Activated naive CD4-positive, alpha-beta T cell treated with Interleukin-2 at 50 U/mL for 16 hours (primary cell): ENCODE measurements around the gene RIPK4.

Experiments
- DNase-seq: peaks from one replicate; pipeline ENCODE4 v3.0.0-alpha.2; 2020

The RIPK4 gene

DNA sequence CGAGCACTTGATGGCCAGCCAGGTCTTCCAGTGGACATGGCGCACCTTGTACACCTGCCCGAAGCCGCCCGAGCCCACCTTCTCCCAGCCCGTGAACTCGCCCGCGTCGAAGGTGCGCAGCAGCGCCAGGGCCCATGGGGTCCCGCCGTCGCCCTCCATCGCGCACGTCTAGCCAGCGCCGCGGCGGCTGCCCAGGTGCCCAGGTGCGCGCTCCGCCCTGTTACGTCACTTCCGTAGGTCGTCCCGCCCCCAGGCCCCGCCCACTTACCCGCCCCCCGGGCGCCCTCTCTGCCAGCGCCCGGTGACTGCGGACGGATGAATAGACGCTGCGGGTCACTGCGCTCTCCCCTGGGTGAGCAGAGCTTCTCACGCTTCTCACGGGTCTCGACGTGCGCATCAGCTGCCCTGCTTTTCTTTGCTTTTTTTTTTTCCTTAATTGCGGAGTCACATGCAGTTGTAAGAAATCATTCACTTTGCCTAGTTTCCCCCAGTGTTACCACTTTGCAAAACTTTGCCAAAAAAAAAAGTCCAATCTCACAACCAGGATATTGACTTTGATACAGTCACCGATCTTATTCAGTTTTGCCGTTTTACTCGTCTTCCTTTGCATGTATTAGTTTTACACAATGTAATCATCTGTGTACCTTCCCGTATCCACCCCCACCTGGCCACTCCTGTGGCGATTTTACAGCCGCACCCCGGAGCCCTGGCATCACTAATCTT lies at the start of gene RIPK4:
TSS of gene RIPK4 (minus strand) at position 170 of the 723 bp plus-strand sequence. CDS start at position 159, 11 bp downstream.
- peak; percentile 59 for DNase-seq

DNA sequence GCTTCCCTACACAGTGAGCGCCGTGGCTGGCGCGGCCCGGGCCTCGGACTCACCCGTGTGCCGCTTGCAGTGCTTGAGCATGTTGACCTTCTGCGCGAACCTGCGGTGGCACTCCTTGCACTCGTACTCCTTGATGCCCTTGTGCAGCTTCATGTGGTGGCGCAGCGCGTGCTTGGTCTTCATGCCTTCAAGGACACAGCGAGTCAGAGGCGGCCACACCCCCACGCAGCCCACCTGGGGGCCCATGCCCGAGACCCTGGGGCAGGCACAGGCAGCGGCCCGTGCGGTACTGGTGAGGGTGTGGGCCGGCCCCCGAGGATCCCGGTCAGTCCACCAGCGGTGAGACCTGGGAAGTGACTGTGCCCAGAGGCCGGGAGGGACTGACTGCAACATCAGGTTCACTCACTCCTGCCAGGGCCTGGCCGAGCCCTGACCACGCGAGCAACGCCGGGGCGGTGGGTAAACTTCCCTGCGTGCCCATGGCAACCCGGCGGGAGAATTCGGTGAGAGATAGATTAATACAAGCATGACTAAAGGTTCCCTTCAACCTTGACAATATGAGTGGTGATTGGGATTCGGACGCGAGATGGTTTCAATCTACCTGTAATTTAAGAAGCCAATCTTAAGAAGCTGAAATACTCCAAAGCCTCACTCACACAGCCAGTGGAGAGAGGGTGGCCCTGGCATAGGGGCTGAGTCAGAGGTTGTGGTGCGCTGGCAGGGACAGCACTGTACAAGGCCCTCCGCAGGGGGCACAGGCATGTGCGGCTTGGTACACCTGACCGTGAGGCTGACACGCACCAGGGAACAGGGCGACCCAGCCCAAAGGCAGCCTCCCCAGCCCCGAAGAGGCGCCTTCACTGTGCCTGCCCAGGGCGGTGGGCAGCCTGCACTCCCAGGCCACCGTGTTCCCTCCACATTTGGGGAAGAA lies 49.1 kb upstream of the RIPK4 start:
- DNase-seq, result no peak

DNA sequence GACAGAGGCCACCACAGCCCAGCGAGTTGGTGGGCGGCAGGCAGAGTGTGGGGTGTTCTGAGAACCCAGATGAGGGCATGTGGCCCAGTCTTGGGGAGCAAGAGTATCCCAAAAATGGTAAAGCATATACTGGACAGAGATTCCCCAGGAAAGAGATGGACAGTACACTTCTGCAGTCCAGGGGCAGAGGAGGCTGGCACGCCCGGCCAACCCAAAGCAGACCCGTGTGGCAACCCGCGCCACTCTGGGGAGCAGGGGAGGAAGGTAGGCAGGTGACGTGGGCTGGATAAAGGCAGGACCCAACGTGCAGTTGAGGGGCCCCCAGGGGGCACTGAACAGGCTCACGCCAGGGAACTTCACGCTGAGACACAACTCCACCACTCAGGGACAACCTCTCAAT lies 46.4 kb upstream of the RIPK4 start:
- DNase-seq, result no peak

DNA sequence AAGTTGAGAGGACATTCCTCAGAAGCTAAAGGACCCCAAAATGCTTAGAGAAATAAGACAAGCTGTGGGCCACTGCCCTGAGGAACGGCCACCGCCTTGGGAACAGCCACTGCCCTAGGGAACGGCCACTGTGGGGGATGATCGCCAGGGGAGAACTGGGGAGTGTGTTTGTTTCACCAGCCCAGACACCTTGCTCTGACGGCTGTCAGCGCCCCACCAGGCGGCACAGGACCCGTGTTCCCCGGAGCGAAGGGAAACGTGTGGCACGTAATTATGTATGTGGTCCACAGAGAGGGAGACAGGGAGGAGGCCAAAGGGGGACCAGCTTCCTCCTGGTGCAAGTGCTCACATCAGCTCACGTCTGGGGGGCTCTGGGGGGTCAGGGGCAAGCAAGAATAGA lies 45.8 kb upstream of the RIPK4 start:
- DNase-seq, result no peak

DNA sequence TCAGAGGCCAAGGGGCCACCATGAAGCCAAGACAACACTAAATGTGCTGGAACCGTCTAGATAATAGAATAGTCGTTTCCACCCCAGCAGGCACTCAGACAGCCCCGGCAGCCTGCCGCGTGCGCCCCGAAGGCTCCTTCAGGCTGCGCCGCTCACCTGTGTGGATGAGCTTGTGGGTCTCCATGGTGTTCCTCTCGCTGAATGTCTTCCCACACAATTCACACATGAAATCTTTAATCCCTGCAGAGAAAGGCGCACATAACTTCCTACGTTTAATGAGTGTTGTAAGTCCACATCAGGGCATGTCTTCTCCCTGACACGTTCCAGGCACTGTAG lies 43.7 kb upstream of the RIPK4 start:
- no peak for DNase-seq

DNA sequence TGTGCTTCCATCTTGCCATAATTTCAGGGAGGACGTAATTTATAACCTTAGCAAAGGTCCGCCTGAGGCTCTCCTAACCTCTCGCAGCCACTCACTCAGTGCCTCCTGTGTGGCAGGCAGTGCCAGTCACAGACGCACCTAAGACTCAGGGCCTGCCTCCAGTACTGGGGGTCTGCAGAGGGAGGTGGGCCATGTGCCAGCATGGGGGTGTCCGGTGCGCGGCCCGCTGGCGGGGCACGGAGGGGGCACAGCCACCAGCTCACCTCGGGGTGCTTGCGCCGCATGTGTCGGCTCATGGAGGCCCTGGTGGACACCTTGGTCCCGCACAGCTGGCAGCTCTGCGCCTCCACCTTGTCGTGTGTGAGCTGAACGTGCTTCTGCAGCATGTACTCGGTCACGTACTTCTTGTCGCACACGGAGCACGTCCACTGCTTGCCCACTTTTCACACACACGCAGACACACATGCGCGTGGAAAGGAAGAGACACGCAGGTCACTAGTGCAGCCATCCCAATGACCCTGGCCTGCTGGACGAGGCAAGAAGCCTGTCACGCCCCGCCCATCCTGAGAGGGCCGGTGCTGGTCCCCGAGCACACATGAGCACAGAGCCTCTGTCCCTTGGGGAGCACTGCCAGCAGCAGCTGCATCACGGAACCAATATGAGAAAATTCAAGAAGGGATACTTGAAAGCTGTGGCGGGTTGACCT lies 43.2 kb upstream of the RIPK4 start:
- DNase-seq, result no peak

DNA sequence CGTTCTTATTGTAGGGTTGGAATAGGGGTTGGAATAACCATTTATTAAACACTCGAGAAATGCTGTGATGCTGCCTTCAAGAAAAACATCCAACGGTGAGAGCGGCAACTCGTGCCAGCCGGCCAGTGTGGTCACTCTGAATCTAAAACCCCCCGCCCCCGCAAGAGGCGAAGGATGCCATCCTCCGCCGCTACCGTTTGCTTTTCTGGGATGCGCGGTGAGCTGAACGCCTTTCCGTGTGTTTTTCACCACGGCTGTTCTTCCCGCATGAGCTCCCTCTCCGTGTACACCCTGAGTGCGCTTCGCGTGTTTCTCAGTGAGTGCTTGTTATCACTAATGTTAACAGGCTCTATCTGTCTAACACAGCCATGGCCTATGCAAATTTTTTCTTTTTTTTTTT lies 42.0 kb upstream of the RIPK4 start:
- no peak for DNase-seq

DNA sequence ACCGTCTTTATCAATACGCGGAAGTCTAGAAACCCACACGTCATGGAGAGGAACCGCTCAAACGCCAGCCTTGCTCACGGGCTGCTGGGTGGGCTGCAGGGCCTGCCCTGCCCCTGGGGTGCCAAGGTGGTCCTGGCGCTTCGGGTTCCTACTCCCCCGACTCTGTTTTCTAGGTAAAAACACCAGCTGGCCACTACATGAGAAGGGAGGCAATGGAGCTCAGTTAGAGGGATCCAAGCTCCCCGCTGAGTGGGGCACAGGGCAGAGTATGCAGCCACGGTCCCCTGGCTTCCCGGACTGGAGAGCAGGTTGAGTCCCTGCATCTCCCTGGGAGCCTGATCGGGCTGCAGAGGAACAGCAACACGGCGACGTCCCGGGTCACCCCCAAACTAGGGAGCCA lies 41.2 kb upstream of the RIPK4 start:
- no peak for DNase-seq

DNA sequence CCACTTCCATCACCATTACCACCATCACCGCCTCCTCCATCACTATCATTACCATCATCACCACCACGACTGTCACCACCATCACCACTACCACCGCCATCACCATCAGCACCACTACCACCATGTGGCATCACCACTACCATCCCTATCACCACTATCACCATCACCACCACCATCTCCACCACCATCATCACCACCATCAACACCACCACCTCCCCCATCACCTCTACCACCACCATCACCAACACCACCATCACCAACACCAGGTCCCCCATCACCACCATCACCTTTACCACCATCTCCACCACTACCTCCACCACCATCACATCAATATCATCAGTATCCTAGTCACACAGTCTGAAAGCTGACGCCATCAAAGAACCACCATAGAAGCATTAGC lies 39.9 kb upstream of the RIPK4 start:
- DNase-seq, result no peak

DNA sequence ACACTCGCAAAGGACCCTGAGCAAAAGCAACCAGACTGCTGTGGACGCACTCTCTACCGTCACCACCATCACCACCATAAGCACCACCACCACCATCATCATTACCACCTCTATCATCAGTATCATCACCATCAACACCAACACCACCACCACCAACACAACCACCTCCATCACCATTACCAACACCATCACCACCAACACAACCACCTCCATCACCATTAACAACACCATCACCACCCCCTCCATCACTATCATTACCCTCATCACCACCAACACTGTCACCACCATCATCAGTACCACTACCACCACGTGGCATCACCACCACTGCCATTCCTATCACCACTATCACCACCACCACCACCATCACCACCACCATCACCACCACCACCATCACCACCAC lies 38.8 kb upstream of the RIPK4 start:
- no peak for DNase-seq

DNA sequence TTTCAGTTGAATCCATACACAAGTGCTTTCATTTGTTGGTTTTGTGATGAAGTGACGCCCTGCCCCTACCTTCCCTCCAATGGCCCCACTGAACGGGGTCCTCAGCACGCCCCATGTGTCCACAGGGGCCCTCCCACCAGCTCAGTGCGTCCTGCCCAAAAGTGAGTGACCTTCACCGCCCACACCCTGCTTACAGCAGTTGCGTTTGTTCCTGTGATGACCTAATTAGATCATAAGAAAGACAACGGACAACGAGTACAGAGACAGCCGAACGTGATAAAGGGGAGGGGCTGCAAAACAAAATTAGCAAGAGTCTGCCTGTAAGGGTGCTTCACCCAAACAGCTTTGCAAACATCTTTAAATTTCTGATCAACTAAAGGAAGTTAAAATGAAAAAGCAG lies 38.2 kb upstream of the RIPK4 start:
- DNase-seq, result no peak

DNA sequence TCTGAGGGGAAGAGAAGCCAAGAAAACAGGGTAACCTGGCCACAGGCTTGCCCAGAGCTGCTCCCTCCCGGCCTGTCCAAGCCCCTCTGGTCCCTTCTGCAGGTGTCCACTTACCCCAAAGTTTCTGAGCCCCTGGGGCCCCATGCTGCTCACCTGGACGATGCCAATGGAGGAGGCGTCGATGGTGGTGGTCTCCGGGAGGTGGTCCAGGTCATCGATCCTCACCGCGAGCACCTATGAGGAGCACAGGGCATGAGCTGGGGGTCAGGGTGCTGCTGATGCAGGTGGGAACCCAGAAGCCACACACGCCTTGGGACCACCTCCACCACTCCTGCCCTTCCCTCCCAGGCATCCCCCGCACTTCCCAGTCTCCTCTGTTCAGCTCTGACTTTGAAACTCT lies 37.5 kb upstream of the RIPK4 start:
- DNase-seq, result no peak

DNA sequence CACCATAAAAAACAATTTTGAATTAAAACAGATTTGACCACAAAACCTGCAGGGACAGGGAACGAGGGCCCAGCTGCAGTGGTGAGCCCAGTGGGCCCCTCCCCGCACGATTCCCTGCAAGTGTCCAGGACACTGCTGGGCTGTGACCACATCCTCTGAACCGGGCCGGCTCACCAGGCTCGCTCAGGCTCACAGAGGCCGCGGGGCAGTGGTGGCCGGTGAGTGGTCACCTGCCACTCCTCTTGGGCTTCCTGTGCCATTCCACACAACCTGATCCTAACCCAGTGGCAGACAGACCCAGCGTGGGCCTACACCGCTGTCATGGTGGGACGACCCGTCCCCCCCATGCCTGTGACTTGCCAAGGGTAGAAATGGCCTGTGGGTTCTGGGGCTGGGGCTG lies 36.5 kb upstream of the RIPK4 start:
- no peak for DNase-seq

DNA sequence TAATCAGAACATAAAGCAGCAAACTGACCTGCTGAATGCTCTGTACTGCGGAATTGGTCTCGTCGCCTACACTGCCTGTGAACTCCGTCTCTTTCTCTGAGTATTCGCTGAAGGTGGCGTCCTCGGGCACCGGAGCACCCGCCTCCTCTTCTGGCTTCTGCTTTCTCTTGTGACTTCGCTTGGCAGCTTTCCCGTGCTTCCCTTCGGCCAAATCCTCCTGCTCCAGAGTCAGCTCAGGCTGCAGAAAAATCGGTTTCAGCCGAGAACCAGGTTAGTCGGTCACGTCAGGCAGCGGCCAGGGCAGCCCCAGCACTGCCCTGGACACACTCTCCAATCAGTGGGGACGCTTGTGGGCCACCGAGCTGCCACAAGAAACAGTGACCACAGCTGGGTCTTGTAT lies 35.8 kb upstream of the RIPK4 start:
- DNase-seq, result no peak

DNA sequence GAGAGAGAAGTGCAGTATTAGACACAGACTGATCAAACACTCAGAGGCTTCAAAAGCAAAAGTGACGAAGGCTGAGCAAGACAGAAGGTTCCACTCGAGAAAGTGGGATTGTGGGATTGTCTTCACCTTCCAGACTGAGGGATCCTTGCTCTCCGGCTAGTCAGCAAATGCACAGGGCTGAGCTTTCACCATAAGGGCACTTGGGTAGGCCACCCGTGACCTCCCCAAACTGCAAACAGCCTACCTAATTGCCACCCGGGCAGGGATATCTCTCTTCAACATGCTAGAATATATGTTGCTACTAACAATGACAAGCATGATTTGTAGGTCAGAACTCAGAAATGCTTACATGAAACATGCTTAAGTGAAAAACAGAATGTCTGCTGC lies 35.3 kb upstream of the RIPK4 start:
- no peak for DNase-seq

DNA sequence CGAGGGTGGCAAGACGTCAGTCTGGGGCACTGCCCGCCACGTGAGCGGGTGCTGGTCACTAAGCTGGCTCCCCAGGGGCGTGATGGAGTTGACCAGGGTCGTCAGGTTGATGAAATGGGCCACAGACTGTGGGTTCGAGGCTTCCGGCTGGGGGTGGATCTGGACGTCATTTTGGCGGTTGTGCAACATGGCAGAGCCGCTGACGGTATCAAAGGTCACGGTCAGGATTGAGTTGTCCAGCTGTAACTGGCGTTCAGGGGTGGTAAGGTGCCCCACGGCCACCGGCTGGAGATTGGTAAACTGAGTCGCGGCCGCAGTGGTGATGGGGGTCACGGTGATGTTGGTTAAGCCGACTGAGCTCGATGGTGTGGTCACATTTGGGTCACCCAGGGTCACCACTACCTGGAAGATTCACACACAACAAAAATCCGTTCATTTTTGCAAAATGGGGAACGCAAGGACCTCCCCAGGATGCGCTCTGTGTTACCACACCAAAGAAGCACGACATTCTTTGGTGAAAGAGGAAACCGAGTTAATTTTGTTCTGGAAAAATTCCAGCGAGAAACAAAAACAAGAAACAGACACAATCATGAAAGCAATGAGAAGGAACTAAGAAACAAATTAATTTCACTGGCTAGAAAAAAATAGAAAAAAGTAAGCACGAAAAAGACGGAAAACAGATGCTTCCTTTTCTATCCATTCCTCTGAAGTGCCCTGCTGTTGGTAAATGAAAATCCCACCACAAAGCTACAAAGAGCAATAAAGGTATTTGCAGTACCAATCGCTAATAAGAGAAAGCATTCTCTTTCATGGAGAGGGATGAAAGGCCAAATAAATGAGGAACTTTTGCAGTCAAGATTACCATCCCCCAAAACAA lies 34.7 kb upstream of the RIPK4 start:
- DNase-seq, result no peak

DNA sequence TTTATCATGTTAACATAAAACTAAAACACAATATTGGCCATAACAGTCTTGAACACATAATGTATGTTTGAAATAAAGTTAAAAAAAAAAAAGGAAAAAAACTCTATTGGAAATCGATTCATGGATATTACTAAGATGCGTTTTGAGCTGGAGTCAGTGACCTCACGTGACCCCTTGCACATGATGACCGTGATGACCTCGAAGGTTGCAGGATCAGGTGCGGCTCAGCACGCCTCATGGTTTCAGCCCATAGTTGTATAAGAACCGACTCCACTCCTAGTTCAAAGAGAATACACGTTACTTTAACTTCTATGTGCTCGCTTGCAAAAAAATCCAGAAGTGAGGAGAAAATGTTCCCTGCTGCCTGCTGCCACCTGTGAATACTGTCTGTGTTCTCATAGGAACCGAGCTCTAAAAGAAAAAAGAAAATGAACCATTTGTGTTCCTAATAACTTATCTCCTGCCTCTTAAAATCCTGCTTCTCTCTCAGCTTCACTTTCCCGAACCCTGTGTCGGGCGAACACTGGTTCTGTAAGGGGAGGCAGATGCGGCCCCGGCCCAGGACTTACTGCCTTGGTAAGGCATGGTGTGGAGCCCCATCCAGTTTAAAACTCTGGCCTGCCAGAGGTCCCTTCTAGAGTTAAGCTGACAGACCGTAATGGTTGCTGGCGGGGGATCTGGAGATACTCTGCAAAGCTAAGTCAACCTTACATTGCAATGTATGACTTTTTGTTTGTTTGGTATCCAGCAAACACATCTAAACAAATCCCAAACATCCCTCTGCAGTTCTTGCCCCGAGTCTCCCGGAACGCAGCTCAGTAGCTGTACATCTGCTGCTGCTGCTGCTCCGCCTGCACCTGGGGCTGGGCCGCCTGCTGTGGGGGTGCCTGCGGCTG lies 33.8 kb upstream of the RIPK4 start:
- DNase-seq, result no peak

DNA sequence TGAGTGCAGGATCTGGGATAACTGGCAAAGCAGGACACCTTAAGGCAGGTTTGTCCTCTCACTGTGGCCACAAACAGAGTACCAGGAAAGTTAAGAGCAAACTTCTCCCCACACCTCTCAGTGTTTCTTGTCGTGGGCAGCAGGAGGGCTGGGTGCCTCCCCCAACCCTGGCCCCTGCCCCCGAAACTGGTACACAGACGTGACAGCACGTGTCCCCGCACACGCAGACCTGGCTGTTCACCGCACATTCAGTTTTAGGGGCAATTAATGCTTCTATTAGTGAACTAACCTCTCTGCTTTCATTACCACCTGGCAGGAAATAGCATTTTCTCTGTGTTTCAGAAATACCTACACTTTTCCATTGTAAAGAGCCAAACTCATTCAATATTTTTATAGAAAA lies 32.9 kb upstream of the RIPK4 start:
- no peak for DNase-seq

DNA sequence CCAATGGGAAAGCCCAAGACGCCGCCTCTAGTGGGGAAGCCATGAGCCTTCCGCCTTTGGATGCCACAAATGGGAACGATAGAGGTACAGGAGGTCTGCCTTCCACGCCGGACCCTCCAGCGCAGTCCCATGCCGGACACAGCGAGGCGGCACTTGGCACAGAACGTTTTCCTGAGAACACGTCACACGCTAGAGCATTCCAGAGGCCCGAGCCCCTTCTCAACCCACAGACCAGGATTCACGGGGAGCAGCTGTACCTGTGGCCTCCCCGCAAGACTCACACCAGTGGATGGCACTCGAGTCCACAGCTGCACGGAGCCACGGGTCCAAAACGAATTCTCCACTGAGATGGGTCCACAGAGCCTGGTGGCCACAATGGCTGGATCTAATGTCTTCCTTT lies 31.5 kb upstream of the RIPK4 start:
- DNase-seq, result no peak

DNA sequence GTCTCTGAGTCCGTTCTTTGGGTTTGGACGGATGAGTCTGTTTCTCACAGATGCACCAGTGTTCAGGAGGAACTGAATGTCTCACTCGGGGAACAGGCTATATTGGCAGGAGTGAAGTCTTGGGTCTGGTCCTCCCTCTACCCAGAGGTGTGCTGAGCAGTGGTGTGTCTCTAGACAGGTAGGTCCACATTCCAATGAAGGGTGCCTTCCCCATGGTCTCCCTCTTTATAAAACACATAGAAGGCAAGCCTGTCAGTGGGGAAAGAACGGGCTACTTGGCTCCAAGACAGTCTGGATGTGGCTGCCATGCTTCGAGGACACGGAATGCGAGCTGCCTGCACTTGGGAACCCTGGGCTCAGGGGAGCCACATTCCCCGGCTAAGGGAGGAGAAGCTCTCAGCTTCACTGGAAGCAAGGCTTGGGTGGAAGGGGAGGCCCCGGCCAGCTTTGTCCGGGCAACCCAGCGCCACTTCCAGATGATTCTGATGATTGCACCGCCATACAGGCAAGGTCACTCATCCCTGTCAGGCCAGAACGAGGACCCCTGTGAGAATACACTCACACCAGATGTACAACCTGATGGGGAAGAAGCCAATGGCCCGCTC lies 29.7 kb upstream of the RIPK4 start:
- no peak for DNase-seq

DNA sequence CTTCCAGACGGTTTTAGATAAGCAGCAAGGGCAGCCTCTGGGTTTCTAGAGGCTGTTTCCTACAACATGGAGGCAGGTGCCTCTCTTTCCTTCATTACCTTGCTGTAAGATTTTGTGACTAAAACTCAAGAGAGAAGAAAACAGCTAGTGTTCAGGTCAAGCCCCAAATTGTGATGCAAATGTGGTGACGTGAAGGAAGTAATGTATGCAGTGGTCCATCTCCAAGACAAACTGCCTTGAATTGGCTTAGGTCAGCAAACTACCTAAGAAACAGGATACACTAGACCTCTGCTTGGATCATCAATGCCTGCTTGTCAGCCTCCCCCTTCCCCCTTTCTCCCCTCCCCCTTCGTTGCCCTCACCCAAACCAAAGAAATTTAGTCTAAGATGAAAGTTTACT lies 28.9 kb upstream of the RIPK4 start:
- DNase-seq, result no peak
